Smooth muscle cell (in vitro differentiated cells): ENCODE data around the gene FHOD3. TPM values are rescaled to one million over a fixed set of nuclear protein-coding genes. Genes with fewer than 3 reads are reported as not detected.

Experiments
- DNase-seq: peaks from one replicate; lab custom pipeline; 2025; ENCODE audit not compliant: unreplicated experiment; lab: John Stamatoyannopoulos, UW
- H2AFZ ChIP-seq: fragments of 200-600 bp; sonication (generic); 2 replicates; pipeline ENCODE4 v1.6.0; 2016; ENCODE audit warnings: antibody characterized with exemption, low read depth, mild to moderate bottlenecking
- H3F3A ChIP-seq: fragments of 200-600 bp; sonication (generic); 2 replicates; pipeline ENCODE4 v1.6.0; 2017; ENCODE audit warnings: antibody characterized with exemption, low read depth
- H3K27ac ChIP-seq: fragments of 200-600 bp; sonication (generic); 2 replicates; pipeline ENCODE4 v1.5.1; 2016; ENCODE audit warnings: low read depth, mild to moderate bottlenecking
- H3K27me3 ChIP-seq: fragments of 200-600 bp; sonication (generic); 2 replicates; pipeline ENCODE4 v1.6.1; 2016; ENCODE audit warnings: low read depth, mild to moderate bottlenecking
- H3K36me3 ChIP-seq: fragments of 200-600 bp; sonication (generic); 2 replicates; pipeline ENCODE4 v1.5.1; 2016; ENCODE audit warnings: low read depth
- H3K4me1 ChIP-seq: fragments of 200-600 bp; sonication (generic); 2 replicates; pipeline ENCODE4 v1.5.1; 2016; ENCODE audit warnings: low read depth
- H3K4me2 ChIP-seq: fragments of 200-600 bp; sonication (generic); 2 replicates; pipeline ENCODE4 v1.6.0; 2016; ENCODE audit warnings: mild to moderate bottlenecking
- H3K4me3 ChIP-seq: fragments of 200-600 bp; sonication (generic); 2 replicates; pipeline ENCODE4 v1.5.1; 2016; ENCODE audit warnings: mild to moderate bottlenecking
- H3K79me2 ChIP-seq: fragments of 200-600 bp; sonication (generic); 2 replicates; pipeline ENCODE4 v1.6.0; 2016; ENCODE audit warnings: low read depth, mild to moderate bottlenecking
- H3K9ac ChIP-seq: fragments of 200-600 bp; sonication (generic); 2 replicates; pipeline ENCODE4 v1.6.0; 2016; ENCODE audit warnings: low read depth
- H3K9me3 ChIP-seq: fragments of 200-600 bp; sonication (generic); replicated peaks from 2 replicates; pipeline ENCODE4 v1.5.1; 2016; ENCODE audit warnings: low read depth
- H4K20me1 ChIP-seq: fragments of 200-600 bp; sonication (generic); 2 replicates; pipeline ENCODE4 v1.6.0; 2016; ENCODE audit warnings: low read depth
- CTCF ChIP-seq: fragments of 200-600 bp; sonication (generic); IDR thresholded peaks from 2 replicates; pipeline ENCODE4 v1.5.1; 2017; ENCODE audit warnings: borderline replicate concordance, mild to moderate bottlenecking, antibody characterized with exemption; ENCODE audit not compliant: insufficient read depth, poor library complexity, severe bottlenecking
- WGBS: methylation state at CpG from one replicate; pipeline ENCODE4 v1.1.7; 2016; ENCODE audit warnings: low lambda C conversion rate; 5-methylcytosine and 5-hydroxymethylcytosine counted together
- polyA plus RNA-seq: library from polyadenylated mRNA; unstranded; fragments of >200 nt; fragmentation: Nextera tagmentation; extraction: Ambion mirVana; gene quantifications from 2 replicates; pipeline ENCODE4 v1.2.1, GENCODE V29; 2016
- total RNA-seq: library from RNA; depleted of rRNA; stranded (reverse); fragments of >200 nt; gene quantifications from 2 replicates; pipeline ENCODE4 v1.2.3, GENCODE V29; 2014

FHOD3 gene
- total and polyA plus RNA-seq, 2 experiments from 2014 or later = 6.3 to 19.4 TPM

- no peak for TF ChIP-seq CTCF
- Histone ChIP-seq H3K4me2 (no peak overlapping the region), H3K4me1 (no peaks in the 10 kb centered on the region), H2AFZ (no peak overlapping the region), H3K27ac (no peak overlapping the region), H4K20me1 (no peaks in the 10 kb centered on the region), H3K79me2 (no peaks in the 10 kb centered on the region), H3K9me3 (no peaks in the 10 kb centered on the region), H3F3A (no peaks in the 10 kb centered on the region), H3K4me3 (no peak overlapping the region), H3K27me3 (no peaks in the 10 kb centered on the region), H3K9ac (no peak overlapping the region), H3K36me3 (no peaks in the 10 kb centered on the region)
- 62% methylated on average over 2 of the region's 2 CpGs for WGBS
- no peak for DNase-seq
Observed at GRCh38 chr18:36527740-36528455, 230.4 kb downstream of the FHOD3 start.

- Histone ChIP-seq H3K4me1 (peaks cover 10% of the 10 kb centered on the region), H3F3A (no peaks in the 10 kb centered on the region), H3K27ac (no peak overlapping the region), H3K27me3 (no peaks in the 10 kb centered on the region), H3K4me3 (no peak overlapping the region), H3K4me2 (no peak overlapping the region), H3K9ac (no peak overlapping the region), H3K36me3 (no peaks in the 10 kb centered on the region), H3K9me3 (no peaks in the 10 kb centered on the region), H4K20me1 (no peaks in the 10 kb centered on the region), H3K79me2 (no peaks in the 10 kb centered on the region), H2AFZ (no peak overlapping the region)
- no peak for TF ChIP-seq CTCF
- DNase-seq = no peak
- WGBS = 98% methylated on average over 8 of the region's 8 CpGs
Observed at GRCh38 chr18:36529747-36530146, 232.2 kb downstream of the FHOD3 start.

GRCh38 chr18:36530676-36531405 is 233.3 kb downstream of the FHOD3 start:
- no peak for TF ChIP-seq CTCF
- Histone ChIP-seq H3K27me3 (no peaks in the 10 kb centered on the region), H3K9ac (no peak overlapping the region), H3K27ac (no peak overlapping the region), H3F3A (no peaks in the 10 kb centered on the region), H4K20me1 (no peaks in the 10 kb centered on the region), H3K4me1 (peaks cover 19% of the 10 kb centered on the region), H3K36me3 (no peaks in the 10 kb centered on the region), H3K4me3 (no peak overlapping the region), H3K4me2 (no peak overlapping the region), H3K79me2 (no peaks in the 10 kb centered on the region), H2AFZ (no peak overlapping the region), H3K9me3 (no peaks in the 10 kb centered on the region)
- WGBS = 83% methylated on average over 4 of the region's 4 CpGs
- no peak for DNase-seq

- no peak overlapping the region for H2AFZ ChIP-seq
- no peak overlapping the region for H3K4me2 ChIP-seq
- no peak for TF ChIP-seq CTCF
- no peak overlapping the region for H3K27ac ChIP-seq
- H3K9me3 ChIP-seq = no peaks in the 10 kb centered on the region
- WGBS = 98% methylated on average over 7 of the region's 7 CpGs
- DNase-seq = no peak
- no peaks in the 10 kb centered on the region for H3K79me2 ChIP-seq
- no peak overlapping the region for H3K9ac ChIP-seq
- H3K4me1 ChIP-seq = peaks cover 21% of the 10 kb centered on the region
- H3K27me3 ChIP-seq = no peaks in the 10 kb centered on the region
- no peaks in the 10 kb centered on the region for H3K36me3 ChIP-seq
- no peaks in the 10 kb centered on the region for H4K20me1 ChIP-seq
- H3K4me3 ChIP-seq = no peak overlapping the region
- no peaks in the 10 kb centered on the region for H3F3A ChIP-seq
Observed at GRCh38 chr18:36531636-36532035, 234.1 kb downstream of the FHOD3 start.
